Motor neuron (in vitro differentiated cells): ENCODE measurements around the gene C3orf62. TPM values are rescaled to one million over a fixed set of nuclear protein-coding genes. Genes with fewer than 3 reads are reported as not detected.

Experiments
- ATAC-seq, 8 experiments: fragments of 200-7000 bp; cut with Tn5 transposase; replicated peaks in 6 of 8; 2 replicates each; pipeline ENCODE4 v1.8.0; 2021; ENCODE audit warnings: mild to moderate bottlenecking in 8 of 8, moderate library complexity in 8 of 8
- H3K27ac ChIP-seq, 2 donors: fragments of 250-450 bp; sonication (Bioruptor Pico); 2 replicates each; pipeline ENCODE4 v1.9.0; 2021; ENCODE audit warnings: antibody characterized with exemption in 2 of 2, mild to moderate bottlenecking in 2 of 2, moderate library complexity in 1 of 2
- H3K4me1 ChIP-seq, 2 donors: fragments of 250-450 bp; sonication (Bioruptor Pico); replicated peaks in 1 of 2; 2 replicates each; pipeline ENCODE4 v1.6.1; 2021; ENCODE audit warnings: antibody characterized with exemption in 2 of 2, mild to moderate bottlenecking in 2 of 2, moderate library complexity in 1 of 2
- H3K4me3 ChIP-seq, 5 donors: fragments of 250-450 bp; sonication (Bioruptor Pico); 2 replicates each; pipeline ENCODE4 v1.9.0; 2021; ENCODE audit warnings: antibody characterized with exemption in 5 of 5, mild to moderate bottlenecking in 5 of 5, moderate library complexity in 4 of 5
- WGBS, 10 experiments: fragments of 450-650 bp; shearing (Covaris generic); methylation state at CpG; one replicate each; pipeline ENCODE4 v1.0.0; 2022; 5-methylcytosine and 5-hydroxymethylcytosine counted together
- in situ Hi-C, 9 experiments: fragments of 400-800 bp; cut with MboI; loops; one replicate each; pipeline ENCODE4 v1.15.0; 2021; ENCODE audit warnings: low sequenced_read_pairs in 9 of 9, low pct_unique_long_range_greater_than_20kb in 2 of 9; ENCODE audit not compliant: unreplicated experiment in 9 of 9
- total RNA-seq, 8 experiments: library from RNA; unstranded; fragments of 300-600 nt; gene quantifications; 2 replicates each; pipeline versions ENCODE4 v1.2.3 to v1.2.4, GENCODE V29; 2022

The C3orf62 gene
- total RNA-seq, result 10 to 100 TPM in 1 of 8 experiments, 1 to 10 TPM in 7; 1.7 to 12.6 (median 5.0) TPM

- ATAC-seq, result peak; percentile 73 to 95 (median 92)
- peaks cover 12 to 14% of the 10 kb centered on the region in 2 donors for H3K4me1 ChIP-seq
- peak within 1 kb of the TSS; percentile 28 to 64 for H3K27ac ChIP-seq
- 8 to 72% (median 37%) methylated on average over 2 to 11 of the region's 51 CpGs; no CpG with 5 or more reads in 2 of the 10 experiments for WGBS, 10 experiments
- H3K4me3 ChIP-seq, result peak within 1 kb of the TSS in 1 of 5 donors; percentile 7
- in situ Hi-C loops, result no loop called here
These were observed at the start of gene C3orf62 for GRCh38 chr3:49276475-49277382. C3orf62 (minus strand) TSS chr3:49277232; CDS start chr3:49276872, 360 bp downstream.

DNA sequence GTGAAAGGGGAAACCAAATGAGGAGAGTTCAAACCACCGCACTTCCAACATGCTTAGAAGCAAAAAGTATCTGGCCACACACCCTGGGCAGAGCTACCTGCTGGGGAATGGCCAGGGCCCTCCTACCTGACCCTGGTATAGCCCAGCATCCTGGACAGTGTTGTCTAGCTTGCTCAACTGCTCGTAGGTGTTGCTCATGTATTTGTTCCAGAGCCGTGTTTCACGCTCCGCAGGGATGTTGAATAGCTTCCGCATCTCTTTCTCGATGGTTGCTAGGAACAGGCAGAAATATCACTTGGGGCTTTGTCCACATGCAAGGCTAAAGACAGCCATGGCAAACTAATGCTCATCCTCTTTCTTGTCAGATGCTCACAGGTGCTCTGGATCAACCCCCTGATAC lies 47.7 kb upstream of the C3orf62 start:
- 29 to 100% (median 97%) methylated on average over 1 to 5 of the region's 7 CpGs; no CpG with 5 or more reads in 3 of the 10 experiments for WGBS, 10 experiments
- Histone ChIP-seq H3K4me1 (no peaks in the 10 kb centered on the region), H3K27ac (no peak overlapping the region), H3K4me3 (no peak overlapping the region)
- no peak for ATAC-seq
- in situ Hi-C loops, result loop anchor here in 2 of 9 experiments (25.0 kb wide), 1 partner anchor 113 kb away; the partner anchor contains the start of gene NICN1 (in 2 of the 2)

DNA sequence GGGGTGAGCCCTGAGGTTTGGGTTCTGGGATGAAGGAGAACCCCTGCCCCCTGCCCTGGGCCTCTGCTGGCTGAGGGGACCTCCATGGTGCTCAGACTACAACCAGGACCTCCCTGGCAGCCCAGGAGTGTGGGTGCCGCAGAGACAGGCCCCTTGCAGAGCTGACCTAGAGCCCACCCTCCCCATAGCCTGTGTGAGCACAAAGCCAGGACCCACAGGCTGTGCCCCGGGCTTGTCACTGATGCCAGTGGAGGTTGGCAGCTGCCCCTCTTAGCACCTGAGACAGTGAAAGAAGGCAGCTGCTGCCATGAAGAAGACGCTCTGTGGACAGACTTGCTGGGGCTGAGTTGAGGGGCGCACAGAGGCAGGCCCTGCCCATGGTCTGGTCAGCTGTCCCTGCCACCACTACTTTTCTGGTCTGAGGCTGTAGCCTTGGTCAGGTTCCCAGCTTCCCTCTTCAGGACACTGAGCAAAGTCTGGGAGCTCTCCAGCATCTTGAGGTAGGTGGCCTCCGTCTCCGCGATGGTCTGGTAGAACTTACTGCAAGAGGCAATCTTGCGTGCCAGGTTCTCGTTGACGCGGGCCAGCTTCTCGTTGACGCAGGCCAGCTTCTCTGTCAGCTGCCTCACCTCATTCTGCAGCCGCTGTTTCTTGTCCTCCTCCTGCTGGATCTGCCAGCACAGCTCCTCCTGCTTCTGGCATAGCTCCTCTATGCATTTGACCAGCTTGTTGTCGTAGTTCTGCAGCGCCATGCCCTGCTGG lies 39.8 kb upstream of the C3orf62 start:
- 89 to 100% (median 97%) methylated on average over 3 to 10 of the region's 16 CpGs; no CpG with 5 or more reads in 3 of the 10 experiments for WGBS, 10 experiments
- no peak for ATAC-seq
- H3K4me1 ChIP-seq, result no peaks in the 10 kb centered on the region
- H3K4me3 ChIP-seq, result no peak overlapping the region
- in situ Hi-C loops, result no loop called here
- H3K27ac ChIP-seq, result no peak overlapping the region

DNA sequence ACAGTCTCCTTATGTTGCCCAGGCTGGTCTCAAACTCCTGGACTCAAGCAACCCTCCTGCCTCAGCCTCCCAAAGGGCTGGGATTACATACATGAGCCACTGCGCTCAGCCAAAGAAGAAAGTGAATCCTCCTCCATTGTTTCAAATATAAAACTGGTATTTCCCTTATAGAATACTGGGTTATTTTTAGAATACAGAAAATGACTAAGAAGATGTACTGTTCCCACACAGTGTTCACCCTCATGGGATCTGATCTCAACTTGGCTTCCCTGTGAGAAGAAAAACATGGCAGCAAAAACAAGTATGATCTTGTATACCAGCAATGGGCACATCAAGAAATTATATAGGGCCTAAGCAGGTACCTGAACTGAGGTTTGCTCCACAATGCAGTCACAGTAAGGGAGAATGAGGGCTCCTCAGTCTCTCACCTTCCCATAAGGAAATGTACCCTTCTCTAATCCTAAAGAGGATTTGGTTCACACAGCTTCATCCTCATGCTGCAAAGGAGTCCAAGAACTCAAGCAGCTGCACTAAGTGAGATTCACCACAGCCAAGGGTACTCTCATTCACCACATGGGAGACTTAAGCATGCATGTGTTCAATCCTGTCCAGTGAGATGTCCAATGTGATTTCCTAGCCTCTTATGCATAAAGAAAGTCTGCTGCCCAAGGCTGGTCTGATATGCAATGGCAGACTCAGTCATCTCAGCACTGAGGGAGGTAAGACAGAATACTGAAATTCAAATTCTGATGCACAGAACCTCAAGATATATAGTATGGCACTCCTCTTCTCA lies 37.1 kb upstream of the C3orf62 start:
- no peak overlapping the region for H3K27ac ChIP-seq
- in situ Hi-C loops, result no loop called here
- no peak overlapping the region for H3K4me3 ChIP-seq
- WGBS, 10 experiments, result 100% methylated on average over 1 of the region's 1 CpG; no CpG with 5 or more reads in 4 of the 10 experiments
- no peaks in the 10 kb centered on the region for H3K4me1 ChIP-seq
- peak in 2 of 8 experiments; percentile 28 to 69 for ATAC-seq

DNA sequence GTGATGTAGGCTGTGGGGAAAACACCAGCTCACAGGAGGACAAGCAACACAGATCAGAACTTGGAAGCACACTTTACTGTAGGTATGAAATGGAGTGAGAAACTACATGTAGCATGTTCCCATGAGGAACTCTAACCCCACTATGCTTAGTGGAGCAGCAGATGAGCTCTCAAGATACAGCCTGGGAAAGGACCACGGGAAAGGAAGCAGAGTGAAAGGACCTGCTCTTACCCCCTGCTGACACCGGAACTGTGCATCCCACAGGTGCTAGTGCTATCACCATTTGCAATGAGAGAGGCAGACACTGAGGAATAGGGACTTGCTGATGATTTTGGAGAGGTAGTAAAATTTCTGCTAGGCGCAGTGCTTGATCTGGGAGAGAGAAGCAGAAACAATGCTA lies 34.3 kb upstream of the C3orf62 start:
- 89 to 100% (median 100%) methylated on average over 1 to 3 of the region's 3 CpGs; no CpG with 5 or more reads in 5 of the 10 experiments for WGBS, 10 experiments
- in situ Hi-C loops, result no loop called here
- no peak for ATAC-seq
- Histone ChIP-seq H3K4me1 (no peaks in the 10 kb centered on the region), H3K27ac (no peak overlapping the region), H3K4me3 (no peak overlapping the region)

- in situ Hi-C loops, result no loop called here
These were observed 33.6 kb upstream of the C3orf62 start for GRCh38 chr3:49310677-49311076.

GRCh38 chr3:49305608-49306007 lies 28.6 kb upstream of the C3orf62 start:
- H3K27ac ChIP-seq, result no peak overlapping the region
- no peaks in the 10 kb centered on the region for H3K4me1 ChIP-seq
- in situ Hi-C loops, result no loop called here
- H3K4me3 ChIP-seq, result no peak overlapping the region
- 88 to 100% (median 95%) methylated on average over 1 to 5 of the region's 5 CpGs; no CpG with 5 or more reads in 4 of the 10 experiments for WGBS, 10 experiments
- ATAC-seq, result no peak

More at GRCh38 chr3:49310677-49311076, 33.6 kb upstream of the C3orf62 start:
- Histone ChIP-seq H3K4me1 (no peaks in the 10 kb centered on the region), H3K27ac (no peak overlapping the region), H3K4me3 (no peak overlapping the region)
- WGBS, 10 experiments, result 100% methylated on average over 1 of the region's 1 CpG; no CpG with 5 or more reads in 7 of the 10 experiments
- peak in 3 of 8 experiments; percentile 89 to 98 (median 95) for ATAC-seq

DNA sequence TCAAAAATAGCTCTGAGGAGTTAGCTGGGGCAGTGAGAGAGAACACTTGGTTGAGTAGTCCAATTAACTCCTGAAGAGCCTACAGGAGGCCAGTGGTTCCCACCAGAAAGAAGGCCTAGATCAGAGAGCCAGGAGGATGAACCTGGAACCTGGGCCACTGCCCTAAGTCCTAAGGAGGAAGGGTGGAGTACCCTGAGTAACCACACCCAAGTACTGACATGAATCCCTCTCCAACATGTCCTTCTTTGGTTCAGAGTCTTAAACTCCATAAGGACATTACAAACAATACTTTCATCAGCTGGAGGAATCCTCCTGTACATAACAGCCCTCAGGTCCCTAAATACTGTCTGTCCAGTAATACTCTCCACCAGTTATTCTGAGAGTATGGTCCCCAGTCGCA lies 25.6 kb upstream of the C3orf62 start:
- ATAC-seq, result peak in 2 of 8 experiments; percentile 58 to 74
- H3K27ac ChIP-seq, result no peak overlapping the region
- WGBS, 10 experiments, result 100% methylated on average over 1 of the region's 1 CpG; no CpG with 5 or more reads in 6 of the 10 experiments
- no peaks in the 10 kb centered on the region for H3K4me1 ChIP-seq
- in situ Hi-C loops, result no loop called here
- no peak overlapping the region for H3K4me3 ChIP-seq

GRCh38 chr3:49300595-49300994 lies 23.6 kb upstream of the C3orf62 start:
- no peak overlapping the region for H3K27ac ChIP-seq
- ATAC-seq, result no peak
- no peaks in the 10 kb centered on the region for H3K4me1 ChIP-seq
- in situ Hi-C loops, result no loop called here
- H3K4me3 ChIP-seq, result no peak overlapping the region
- WGBS, 10 experiments, result 90 to 100% (median 100%) methylated on average over 1 to 3 of the region's 3 CpGs; no CpG with 5 or more reads in 2 of the 10 experiments

- H3K4me3 ChIP-seq, result no peak overlapping the region
- no peaks in the 10 kb centered on the region for H3K4me1 ChIP-seq
- H3K27ac ChIP-seq, result no peak overlapping the region
- peak in 1 of 8 experiments; percentile 30 for ATAC-seq
- in situ Hi-C loops, result no loop called here
- 80 to 100% (median 100%) methylated on average over 1 to 6 of the region's 7 CpGs; no CpG with 5 or more reads in 5 of the 10 experiments for WGBS, 10 experiments
These were observed 21.5 kb upstream of the C3orf62 start for GRCh38 chr3:49298511-49298910.

- 67 to 100% (median 95%) methylated on average over 1 to 2 of the region's 2 CpGs; no CpG with 5 or more reads in 5 of the 10 experiments for whole genome bisulfite sequencing, 10 experiments
- Histone ChIP-seq H3K4me1 (no peaks in the 10 kb centered on the region), H3K27ac (no peak overlapping the region), H3K4me3 (no peak overlapping the region)
- ATAC-seq, result peak in 3 of 8 experiments; percentile 85 to 96 (median 92)
- in situ Hi-C loops, result no loop called here
These were observed 19.9 kb upstream of the C3orf62 start for GRCh38 chr3:49296781-49297411.

DNA sequence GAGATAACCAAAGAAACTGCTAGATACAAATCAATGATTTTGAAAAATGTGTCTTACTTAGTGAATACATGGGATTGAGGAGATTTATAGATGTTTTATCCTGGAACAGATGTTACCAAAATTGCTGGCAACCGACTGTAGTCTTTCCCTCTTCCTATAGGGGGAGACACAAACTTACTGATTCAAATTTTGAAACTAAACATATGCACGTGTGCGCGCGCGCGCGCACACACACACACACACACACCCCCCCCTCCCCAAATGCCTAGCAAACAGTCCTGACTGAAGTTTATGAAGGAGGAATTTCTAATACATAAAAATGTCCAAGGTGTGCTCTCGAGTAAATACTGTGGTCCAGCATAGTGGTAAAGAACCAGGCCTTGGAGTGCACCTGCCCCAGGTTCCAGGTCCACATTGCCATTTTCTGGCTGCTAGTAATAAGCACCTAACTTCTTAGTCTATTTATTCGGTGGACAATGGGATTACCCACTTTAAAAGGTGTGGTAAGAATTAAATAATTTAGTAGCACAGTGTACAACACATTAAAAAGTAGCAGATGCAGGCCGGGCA lies 18.5 kb upstream of the C3orf62 start:
- Histone ChIP-seq H3K27ac (no peak overlapping the region), H3K4me1 (no peaks in the 10 kb centered on the region), H3K4me3 (no peak overlapping the region)
- in situ Hi-C loops, result no loop called here
- 42 to 100% (median 72%) methylated on average over 1 to 8 of the region's 11 CpGs for WGBS, 10 experiments
- ATAC-seq, result no peak
